Stimulated activated CD8-positive, alpha-beta memory T cell treated with anti-CD3 and anti-CD28 coated beads, Interleukin-15, amount 100 ng/mL, for 1 hour (primary cell): Measurements from ENCODE around the gene GBE1.
"Not testable (repeated sequence)": the region's sequence is repeated elsewhere in the genome, so short reads cannot be mapped to it uniquely, and the experiment has no call there.

Source experiments
- DNase-seq: peaks from one replicate; pipeline ENCODE4 v3.0.0-alpha.2; 2020; ENCODE audit warnings: low read depth

Gene GBE1

GRCh38 chr3:81753416-81754027 is 7.9 kb downstream of the GBE1 start:
- DNase-seq = no peak

- no peak for DNase-seq
These were observed 8.8 kb downstream of the GBE1 start for GRCh38 chr3:81752604-81753003.

GRCh38 chr3:81749265-81749664 is 12.2 kb downstream of the GBE1 start:
- DNase-seq = no peak

GRCh38 chr3:81747280-81747679 is 14.2 kb downstream of the GBE1 start:
- DNase-seq = not testable (repeated sequence)

- no peak for DNase-seq
These were observed 17.1 kb downstream of the GBE1 start for GRCh38 chr3:81744366-81744765.

GRCh38 chr3:81743096-81744025 is 18.1 kb downstream of the GBE1 start:
- DNase-seq = no peak

GRCh38 chr3:81742581-81742980 is 18.9 kb downstream of the GBE1 start:
- DNase-seq = no peak

GRCh38 chr3:81741216-81741615 is 20.2 kb downstream of the GBE1 start:
- no peak for DNase-seq

- no peak for DNase-seq
These were observed 20.7 kb downstream of the GBE1 start for GRCh38 chr3:81740731-81741130.

- no peak for DNase-seq
These were observed 26.1 kb downstream of the GBE1 start for GRCh38 chr3:81735334-81735733.

- no peak for DNase-seq
These were observed 26.7 kb downstream of the GBE1 start for GRCh38 chr3:81734742-81735141.

GRCh38 chr3:81732642-81733041 is 28.8 kb downstream of the GBE1 start:
- no peak for DNase-seq

- no peak for DNase-seq
These were observed 32.5 kb downstream of the GBE1 start for GRCh38 chr3:81728766-81729544.

- no peak for DNase-seq
These were observed 34.7 kb downstream of the GBE1 start for GRCh38 chr3:81726735-81727134.

- no peak for DNase-seq
These were observed 35.3 kb downstream of the GBE1 start for GRCh38 chr3:81726132-81726531.

GRCh38 chr3:81723732-81724313 is 37.6 kb downstream of the GBE1 start:
- DNase-seq = no peak

- no peak for DNase-seq
These were observed 43.1 kb downstream of the GBE1 start for GRCh38 chr3:81718311-81718710.

GRCh38 chr3:81716870-81717509 is 44.5 kb downstream of the GBE1 start:
- DNase-seq = no peak

GRCh38 chr3:81713031-81713430 is 48.4 kb downstream of the GBE1 start:
- DNase-seq = no peak

GRCh38 chr3:81709606-81710005 is 51.8 kb downstream of the GBE1 start:
- no peak for DNase-seq

- no peak for DNase-seq
These were observed 53.4 kb downstream of the GBE1 start for GRCh38 chr3:81707996-81708395.

GRCh38 chr3:81702126-81702525 is 59.3 kb downstream of the GBE1 start:
- no peak for DNase-seq
